IPS DF 19.7 (cell line): ENCODE measurements around the gene DEFB110.
A peak's percentile ranks its signal among the peaks of the same experiment; 100 is the strongest.

ENCODE experiments used
- DNase-seq: peaks from one replicate; pipeline ENCODE4 v3.0.0-alpha.2; 2013; ENCODE audit warnings: low read depth, low spot score

Gene DEFB110

GRCh38 chr6:50021894-50022293 lies at the start of gene DEFB110:
TSS of gene DEFB110 (minus strand) at chr6:50021994. CDS start at chr6:50021935, 59 bp downstream.
- no peak for DNase-seq

- no peak for DNase-seq
These were observed 48.3 kb upstream of the DEFB110 start for GRCh38 chr6:50070101-50070500.

GRCh38 chr6:50062051-50062450 lies 40.3 kb upstream of the DEFB110 start:
- no peak for DNase-seq

GRCh38 chr6:50056242-50056641 lies 34.4 kb upstream of the DEFB110 start:
- no peak for DNase-seq

- no peak for DNase-seq
These were observed 28.0 kb upstream of the DEFB110 start, which contains the start of gene DEFB112 for GRCh38 chr6:50049829-50050228. TSS of gene DEFB112 (minus strand) at chr6:50049929. CDS start at chr6:50049869, 60 bp downstream.

- no peak for DNase-seq
These were observed 25.2 kb upstream of the DEFB110 start for GRCh38 chr6:50047026-50047425.

GRCh38 chr6:50030777-50031562 lies 9.2 kb upstream of the DEFB110 start:
- DNase-seq: peak; percentile 70

GRCh38 chr6:50030350-50030749 lies 8.6 kb upstream of the DEFB110 start:
- no peak for DNase-seq

- no peak for DNase-seq
These were observed 3.5 kb upstream of the DEFB110 start for GRCh38 chr6:50025258-50025657.

GRCh38 chr6:50007819-50008218 lies 14.0 kb downstream of the DEFB110 start:
- no peak for DNase-seq

GRCh38 chr6:50003139-50003538 lies 18.7 kb downstream of the DEFB110 start:
- DNase-seq: no peak

- DNase-seq: no peak
These were observed 26.5 kb downstream of the DEFB110 start for GRCh38 chr6:49995278-49995677.

- DNase-seq: no peak
These were observed 32.9 kb downstream of the DEFB110 start for GRCh38 chr6:49988900-49989299.

- DNase-seq: no peak
These were observed 34.0 kb downstream of the DEFB110 start for GRCh38 chr6:49987749-49988148.

- no peak for DNase-seq
These were observed 35.2 kb downstream of the DEFB110 start for GRCh38 chr6:49986551-49986950.

GRCh38 chr6:49982046-49982445 lies 39.7 kb downstream of the DEFB110 start:
- no peak for DNase-seq

GRCh38 chr6:49980898-49981297 lies 40.9 kb downstream of the DEFB110 start:
- DNase-seq: no peak

- DNase-seq: no peak
These were observed 42.2 kb downstream of the DEFB110 start for GRCh38 chr6:49979584-49979983.

- no peak for DNase-seq
These were observed 43.2 kb downstream of the DEFB110 start for GRCh38 chr6:49978332-49979226.

- DNase-seq: no peak
These were observed 52.2 kb downstream of the DEFB110 start, which contains the start of gene DEFB113 for GRCh38 chr6:49969605-49970004. TSS of gene DEFB113 (minus strand) at chr6:49969625. CDS start at chr6:49969625, 0 bp downstream.
